ENCODE results near the gene PLD1. TPM values are rescaled to one million over a fixed set of nuclear protein-coding genes. Genes with fewer than 3 reads are reported as not detected.
A peak's percentile ranks its signal among the peaks of the same experiment; 100 is the strongest.

PLD1 gene
- total and polyA plus RNA-seq, 10 of the 15 experiments (the other 5 are each of a cell fraction or from before 2014, with no cell fraction given), result 2.9 to 108 (median 3.6) TPM

GRCh38 chr3:171768281-171768900 lies 41.9 kb downstream of the PLD1 start:
- H4K20me1 ChIP-seq (ENCODE audit: control insufficient read depth, insufficient read depth), result no peaks in the 10 kb centered on the region; the same call in 1 of the 2 replicates
- no peaks in the 10 kb centered on the region for H3K9me3 ChIP-seq (replicated peaks; ENCODE audit: control insufficient read depth, insufficient read depth, low read length)
- H3K4me3 ChIP-seq, result peak overlapping the region; percentile 5; the same call in 1 of the 2 replicates
- no peak overlapping the region for H2AFZ ChIP-seq (ENCODE audit: control insufficient read depth, low read depth, low read length)
- peaks cover 2% of the 10 kb centered on the region; the same call in 1 of the 2 replicates for H3K79me2 ChIP-seq (ENCODE audit: control insufficient read depth, insufficient read depth, low read length)
- intact Hi-C loops (cut with micrococcal nuclease; ENCODE audit: unreplicated experiment), result loop anchor here (10.0 kb wide), 1 partner anchor 724 kb away; no protein-coding TSS in a partner anchor
- no TSS peak for BruUV-seq (replicated peaks)
- no peaks in the 10 kb centered on the region for H3K36me3 ChIP-seq (ENCODE audit: control insufficient read depth in 2 of 2, insufficient read depth in 2 of 2, low read length in 1 of 2)
- RAD21 ChIA-PET (ENCODE audit: unreplicated experiment), result interaction anchor here (0.6 to 18.8 kb wide), 10 partner anchors 11 to 193 kb away, joined by 3 to 333 read pairs (median 4); partner anchors contain the start of gene PLD1
- FAIRE-seq (no peak), DNase-seq (ENCODE audit: low read depth, low spot score) (no peak), ATAC-seq (no peak)
- TF ChIP-seq MLLT1 (IDR thresholded peaks at IDR 0.05), result peak; percentile 47; the same call in 1 of the 2 replicates
- no peak for TF ChIP-seq DPF2 (IDR thresholded peaks at IDR 0.05)
- no peak for TF ChIP-seq MXI1 (IDR thresholded peaks at IDR 0.05; ENCODE audit: low read depth, low read length)
- TF ChIP-seq IRF4 (IDR thresholded peaks at IDR 0.05; ENCODE audit: low read depth, low read length), result no peak
- H3K4me2 ChIP-seq (ENCODE audit: control insufficient read depth, insufficient read depth), result no peak overlapping the region
- H3K27ac ChIP-seq (ENCODE audit: control insufficient read depth, insufficient read depth), result peak overlapping the region; percentile 18; the same call in 1 of the 2 replicates
- SMC1A ChIA-PET (ENCODE audit: uncharacterized antibody, unreplicated experiment), result interaction anchor here (0.6 to 11.1 kb wide), 18 partner anchors 8 to 177 kb away, joined by 3 to 192 read pairs (median 4); no protein-coding TSS in a partner anchor
- in situ Hi-C loops (cut with MboI), result no loop called here
- H3K27me3 ChIP-seq (replicated peaks in 1 of 2; ENCODE audit: control insufficient read depth in 2 of 2, insufficient read depth in 2 of 2, low read length in 1 of 2), result no peaks in the 10 kb centered on the region
- POLR2A ChIA-PET, result interaction anchor here (1.1 to 1.9 kb wide), 6 partner anchors 9 to 61 kb away, joined by 3 to 5 read pairs (median 4); no protein-coding TSS in a partner anchor
- CTCF ChIA-PET, result interaction anchor here (0.8 to 10.5 kb wide), 6 partner anchors 8 to 331 kb away, joined by 3 to 210 read pairs (median 6); no protein-coding TSS in a partner anchor
- no peaks in the 10 kb centered on the region for H3K4me1 ChIP-seq (ENCODE audit: control insufficient read depth, insufficient read depth, low read length)
- H3K9ac ChIP-seq (ENCODE audit: control insufficient read depth, insufficient read depth, low read length), result no peak overlapping the region
- 35% methylated on average over 10 of the region's 10 CpGs for WGBS (ENCODE audit: insufficient coverage, insufficient replicate concordance, low lambda C conversion rate, missing lambda C conversion rate)

Data from GM12878 (cell line).